H1 (cell line): ENCODE results near the gene BAZ2B. TPM values are rescaled to one million over a fixed set of nuclear protein-coding genes. Genes with fewer than 3 reads are reported as not detected.

Experiments used
- CTCF ChIA-PET: fragments of 300-600 bp; sonication (Branson Sonifier 250); formaldehyde crosslinking; loops from one replicate; lab custom pipeline; 2021; ENCODE audit not compliant: partially characterized antibody; lab: Charles Lee
- POLR2A ChIA-PET: fragments of 300-600 bp; sonication (Branson Sonifier 250); formaldehyde crosslinking; loops from one replicate; lab custom pipeline; 2021; ENCODE audit warnings: inconsistent platforms; ENCODE audit not compliant: partially characterized antibody; lab: Charles Lee
- DNase-seq, 2 experiments: peaks; one replicate each; pipeline versions ENCODE4 v3.0.0 to v3.0.0-alpha.2; 2010 to 2022; ENCODE audit warnings: low spot score in 2 of 2, low read depth in 1 of 2, mixed read lengths in 1 of 2
- FAIRE-seq: peaks from 2 replicates; lab custom pipeline; 2011; peaks lifted over from hg19 to GRCh38; lab: Jason Lieb, UNC
- H2AFZ ChIP-seq: 2 replicates; pipeline ENCODE4 v1.8.1; 2012; ENCODE audit warnings: low read length, inconsistent platforms
- H2AK5ac ChIP-seq: 2 replicates; pipeline ENCODE4 v1.6.1; 2013; ENCODE audit warnings: low read depth, low read length
- H2BK120ac ChIP-seq: replicated peaks from 2 replicates; pipeline ENCODE3; 2013; ENCODE audit warnings: low read depth, low read length, inconsistent platforms
- H2BK12ac ChIP-seq: 2 replicates; pipeline ENCODE4 v1.6.1; 2013; ENCODE audit warnings: low read depth, low read length
- H2BK15ac ChIP-seq: 2 replicates; pipeline ENCODE4 v1.6.1; 2013; ENCODE audit warnings: low read length
- H2BK20ac ChIP-seq: 2 replicates; pipeline ENCODE4 v1.6.1; 2013; ENCODE audit warnings: low read length
- H2BK5ac ChIP-seq: 2 replicates; pipeline ENCODE4 v1.6.1; 2013; ENCODE audit warnings: low read depth, low read length
- H3K14ac ChIP-seq: 2 replicates; pipeline ENCODE4 v1.6.1; 2013; ENCODE audit warnings: inconsistent platforms; ENCODE audit not compliant: insufficient read length
- H3K18ac ChIP-seq: 2 replicates; pipeline ENCODE4 v1.6.1; 2013; ENCODE audit warnings: low read length; ENCODE audit errors: extremely low read depth
- H3K23ac ChIP-seq: 2 replicates; pipeline ENCODE4 v1.6.1; 2013; ENCODE audit warnings: inconsistent platforms; ENCODE audit not compliant: insufficient read length
- H3K23me2 ChIP-seq: 2 replicates; pipeline ENCODE4 v1.6.1; 2013; ENCODE audit warnings: low read depth, low read length
- H3K27ac ChIP-seq: 2 replicates; pipeline ENCODE4 v1.6.1; 2011; ENCODE audit warnings: low read depth, low read length, inconsistent platforms
- H3K27me3 ChIP-seq, 4 experiments: replicated peaks in 1 of 4; 1 replicate in 1 of 4; 2 replicates in 3 of 4; pipeline versions ENCODE4 v1.6.1 to v1.8.1; 2011 to 2013; ENCODE audit warnings: low read length in 3 of 4, mild to moderate bottlenecking in 3 of 4, inconsistent platforms in 2 of 4, mixed read lengths in 2 of 4, moderate library complexity in 1 of 4; ENCODE audit not compliant: control insufficient read depth in 3 of 4, insufficient read depth in 3 of 4; ENCODE audit errors: extremely low read depth in 1 of 4
- H3K36me3 ChIP-seq, 4 experiments: 2 replicates each; pipeline versions ENCODE4 v1.6.1 to v1.8.1; 2011 to 2013; ENCODE audit warnings: mild to moderate bottlenecking in 4 of 4, low read length in 3 of 4, moderate library complexity in 2 of 4, control low read depth in 1 of 4, inconsistent platforms in 1 of 4; ENCODE audit not compliant: insufficient read depth in 4 of 4, control insufficient read depth in 2 of 4
- H3K4ac ChIP-seq: replicated peaks from 2 replicates; pipeline ENCODE3; 2013; ENCODE audit warnings: low read length, low read depth, mixed read lengths, inconsistent platforms; ENCODE audit not compliant: insufficient read length
- H3K4me1 ChIP-seq, 4 experiments: replicated peaks in 1 of 4; 1 replicate in 1 of 4; 2 replicates in 3 of 4; pipeline versions ENCODE4 v1.6.1 to v1.8.1; 2011 to 2013; ENCODE audit warnings: low read length in 3 of 4, inconsistent platforms in 2 of 4, mixed read lengths in 1 of 4; ENCODE audit not compliant: insufficient read depth in 4 of 4, control insufficient read depth in 3 of 4
- H3K4me2 ChIP-seq, 2 experiments: 2 replicates each; pipeline versions ENCODE4 v1.6.1 to v1.8.1; 2011 to 2013; ENCODE audit warnings: low read depth in 2 of 2, low read length in 2 of 2, control low read depth in 1 of 2, inconsistent platforms in 1 of 2, mild to moderate bottlenecking in 1 of 2; ENCODE audit not compliant: insufficient read depth in 1 of 2
- H3K4me3 ChIP-seq, 4 experiments: fragments of 200-600, 300-600 bp in 1 of 4; sonication (generic), shearing (Covaris generic), sonication (Bioruptor Twin) in 1 of 4; 2 replicates each; pipeline versions ENCODE4 v1.5.1 to v1.8.1; 2011 to 2016; ENCODE audit warnings: low read length in 4 of 4, low read depth in 3 of 4, control low read depth in 2 of 4, inconsistent platforms in 2 of 4, mild to moderate bottlenecking in 2 of 4, mixed read lengths in 1 of 4, moderate library complexity in 1 of 4; ENCODE audit not compliant: insufficient read depth in 2 of 4; ENCODE audit errors: extremely low read depth in 1 of 4
- H3K56ac ChIP-seq: replicated peaks from 2 replicates; pipeline ENCODE3; 2013; ENCODE audit warnings: low read depth, mild to moderate bottlenecking, mixed read lengths, low read length, inconsistent platforms; ENCODE audit not compliant: insufficient read length
- H3K79me1 ChIP-seq: 2 replicates; pipeline ENCODE4 v1.6.1; 2013; ENCODE audit warnings: low read depth, low read length, control low read depth
- H3K79me2 ChIP-seq, 2 experiments: 2 replicates each; pipeline versions ENCODE4 v1.6.1 to v1.8.1; 2012 to 2013; ENCODE audit warnings: low read length in 2 of 2, mild to moderate bottlenecking in 2 of 2, inconsistent platforms in 1 of 2; ENCODE audit not compliant: insufficient read depth in 2 of 2, control insufficient read depth in 1 of 2
- H3K9ac ChIP-seq, 4 experiments: replicated peaks in 1 of 4; 1 replicate in 1 of 4; 2 replicates in 3 of 4; pipeline versions ENCODE4 v1.6.1 to v1.8.1; 2011 to 2013; ENCODE audit warnings: low read depth in 3 of 4, low read length in 3 of 4, control low read depth in 2 of 4, mild to moderate bottlenecking in 2 of 4, moderate library complexity in 2 of 4, inconsistent platforms in 1 of 4; ENCODE audit errors: extremely low read depth in 1 of 4
- H3K9me3 ChIP-seq, 2 experiments: 2 replicates each; pipeline versions ENCODE4 v1.6.1 to v1.8.1; 2012 to 2013; ENCODE audit warnings: mild to moderate bottlenecking in 2 of 2, moderate library complexity in 2 of 2, control low read depth in 1 of 2, inconsistent platforms in 1 of 2, low read depth in 1 of 2, low read length in 1 of 2, mixed read lengths in 1 of 2; ENCODE audit not compliant: insufficient read depth in 2 of 2
- H4K20me1 ChIP-seq, 2 experiments: replicated peaks in 1 of 2; 2 replicates each; pipeline versions ENCODE3 to v1.8.1; 2011 to 2013; ENCODE audit warnings: inconsistent platforms in 2 of 2, low read length in 2 of 2, mild to moderate bottlenecking in 1 of 2; ENCODE audit not compliant: insufficient read depth in 2 of 2, control insufficient read depth in 1 of 2
- H4K5ac ChIP-seq: 2 replicates; pipeline ENCODE4 v1.6.1; 2013; ENCODE audit warnings: low read length, low read depth, mixed read lengths, inconsistent platforms; ENCODE audit not compliant: insufficient read length
- H4K8ac ChIP-seq: 2 replicates; pipeline ENCODE4 v1.8.0; 2013; ENCODE audit warnings: mild to moderate bottlenecking, moderate library complexity, low read length, inconsistent platforms; ENCODE audit not compliant: insufficient read depth; ENCODE audit errors: extremely low read depth
- H4K91ac ChIP-seq: replicated peaks from 2 replicates; pipeline ENCODE3; 2013; ENCODE audit warnings: low read length, mixed read lengths, inconsistent platforms; ENCODE audit not compliant: insufficient read length
- BCL11A ChIP-seq, 2 experiments: IDR thresholded peaks; one replicate each; pipeline ENCODE4 v1.6.1; 2011; ENCODE audit warnings: low read depth in 2 of 2, low read length in 2 of 2, mild to moderate bottlenecking in 2 of 2
- CBX5 ChIP-seq: fragments of 300-800, 300-1000 bp; sonication (generic); IDR thresholded peaks from 2 replicates; pipeline ENCODE4 v1.7.1; 2016; ENCODE audit warnings: antibody characterized with exemption, low read length, low read depth
- E2F6 ChIP-seq: IDR thresholded peaks from 2 replicates; pipeline ENCODE4 v1.6.1; 2012; ENCODE audit warnings: inconsistent platforms
- FOSL1 ChIP-seq: IDR thresholded peaks from 2 replicates; pipeline ENCODE4 v1.6.1; 2011; ENCODE audit warnings: mild to moderate bottlenecking, low read depth, low read length, moderate library complexity; ENCODE audit not compliant: insufficient read depth
- GABPA ChIP-seq: IDR thresholded peaks from 2 replicates; pipeline ENCODE4 v1.6.1; 2011; ENCODE audit warnings: mild to moderate bottlenecking, low read length, moderate library complexity, borderline replicate concordance; ENCODE audit not compliant: insufficient read depth
- GTF2F1 ChIP-seq: IDR thresholded peaks from 2 replicates; pipeline ENCODE4 v1.6.1; 2012; ENCODE audit warnings: low read depth, low read length, improper control_type of control experiment, borderline replicate concordance
- POLR2A ChIP-seq, 2 experiments: IDR thresholded peaks; 1 replicate in 1 of 2; 2 replicates in 1 of 2; pipeline ENCODE4 v1.6.1; 2011; ENCODE audit warnings: low read depth in 2 of 2, low read length in 2 of 2, mild to moderate bottlenecking in 2 of 2; ENCODE audit errors: control extremely low read depth in 1 of 2
- SIRT6 ChIP-seq: IDR thresholded peaks from one replicate; pipeline ENCODE4 v1.7.1; 2012; ENCODE audit warnings: low read length, inconsistent platforms
- SIX5 ChIP-seq: IDR thresholded peaks from 2 replicates; pipeline ENCODE4 v1.6.1; 2011; ENCODE audit warnings: mild to moderate bottlenecking, low read depth, low read length
- SP2 ChIP-seq: IDR thresholded peaks from 2 replicates; pipeline ENCODE4 v1.6.1; 2012; ENCODE audit warnings: mild to moderate bottlenecking, low read length, inconsistent platforms
- TAF1 ChIP-seq: IDR thresholded peaks from 2 replicates; pipeline ENCODE4 v1.6.1; 2011; ENCODE audit warnings: mild to moderate bottlenecking, low read depth, low read length
- TBP ChIP-seq: IDR thresholded peaks from 2 replicates; pipeline ENCODE4 v1.6.1; 2011; ENCODE audit warnings: low read depth, low read length, improper control_type of control experiment
- polyA plus RNA-seq, 7 experiments: library from polyadenylated mRNA; depleted of rRNA in 3 of 7; stranded (reverse) in 5 of 7; unstranded in 2 of 7; fragments of >200 nt in 5 of 7; fragments of 200-250 nt in 2 of 7; gene quantifications; 1 replicate in 5 of 7; 2 replicates in 1 of 7; 4 replicates in 1 of 7; pipeline versions ENCODE4 v1.2.1 to v1.2.3, GENCODE V29; 2011 to 2013; ENCODE audit warnings: missing spikeins in 2 of 7, mixed read lengths in 2 of 7
- total RNA-seq: library from RNA; stranded (reverse); fragmentation: NEBNext Ultra II Directional; extraction: Animal tissue kit (Norgen Biotek cat#: 25700); gene quantifications from 2 replicates; pipeline ENCODE4 v1.2.1, GENCODE V29; 2021
- TF ChIP-seq, protein P1 (sequence below), 3 experiments: IDR thresholded peaks; 1 replicate in 2 of 3; 2 replicates in 1 of 3; pipeline versions ENCODE4 v1.5.1 to v1.6.1; 2011; ENCODE audit warnings: low read length in 3 of 3, mild to moderate bottlenecking in 3 of 3, inconsistent platforms in 2 of 3, low read depth in 1 of 3, moderate library complexity in 1 of 3; ENCODE audit not compliant: insufficient read depth in 1 of 3; ENCODE audit errors: control extremely low read depth in 1 of 3

The BAZ2B gene
- total and polyA plus RNA-seq, 2 of the 8 experiments (the other 6 are each of a cell fraction or from before 2014, with no cell fraction given), result 15.2 to 46.3 TPM

- Histone ChIP-seq H2AK5ac (no peak overlapping the region), H3K18ac (no peak overlapping the region), H2AFZ (no peak overlapping the region), H3K23ac (no peak overlapping the region), H3K9me3 (peaks cover 8 to 9% of the 10 kb centered on the region in 2 experiments; a peak in 1 of 4 replicates), H4K91ac (no peak overlapping the region), H3K4me3 (no peak overlapping the region), H4K8ac (no peak overlapping the region), H3K79me1 (no peaks in the 10 kb centered on the region; the same call in 1 of the 2 replicates), H3K4me2 (no peak overlapping the region), H4K5ac (no peak overlapping the region), H3K27me3 (no peaks in the 10 kb centered on the region), H2BK20ac (no peak overlapping the region), H3K4me1 (0 out of 7 replicates have a peak, but pooled peaks cover 0 to 2% (median 0%) of the 10 kb centered on the region in 4 experiments), H4K20me1 (no peaks in the 10 kb centered on the region), H3K9ac (no peak overlapping the region), H2BK15ac (no peak overlapping the region), H3K56ac (no peak overlapping the region), H2BK12ac (no peak overlapping the region), H3K27ac (no peak overlapping the region), H2BK120ac (no peak overlapping the region), H3K23me2 (no peaks in the 10 kb centered on the region; the same call in 1 of the 2 replicates), H3K14ac (no peak overlapping the region), H3K36me3 (peaks cover 0 to 3% (median 1%) of the 10 kb centered on the region in 4 experiments; a peak in 2 of 8 replicates), H3K4ac (no peak overlapping the region), H3K79me2 (peaks cover 0 to 88% of the 10 kb centered on the region in 2 experiments; a peak in 3 of 4 replicates), H2BK5ac (no peak overlapping the region)
- POLR2A ChIA-PET, result no interaction called here
- CTCF ChIA-PET, result no interaction called here
- FAIRE-seq (no peak), DNase-seq (no peak)
- TF ChIP-seq FOSL1 (no peak), SIRT6 (no peak), GABPA (no peak), BCL11A (IDR thresholded peaks at IDR 0.05; ENCODE audit: low read depth in 2 of 2, low read length in 2 of 2) (no peak), POLR2A (IDR thresholded peaks at IDR 0.05; ENCODE audit: control extremely low read depth in 1 of 2, low read depth in 2 of 2, low read length in 2 of 2) (no peak), CBX5 (no peak), SP2 (no peak), SIX5 (no peak), TAF1 (no peak), E2F6 (no peak), TBP (no peak), GTF2F1 (no peak)
- TF ChIP-seq, protein P1, sequence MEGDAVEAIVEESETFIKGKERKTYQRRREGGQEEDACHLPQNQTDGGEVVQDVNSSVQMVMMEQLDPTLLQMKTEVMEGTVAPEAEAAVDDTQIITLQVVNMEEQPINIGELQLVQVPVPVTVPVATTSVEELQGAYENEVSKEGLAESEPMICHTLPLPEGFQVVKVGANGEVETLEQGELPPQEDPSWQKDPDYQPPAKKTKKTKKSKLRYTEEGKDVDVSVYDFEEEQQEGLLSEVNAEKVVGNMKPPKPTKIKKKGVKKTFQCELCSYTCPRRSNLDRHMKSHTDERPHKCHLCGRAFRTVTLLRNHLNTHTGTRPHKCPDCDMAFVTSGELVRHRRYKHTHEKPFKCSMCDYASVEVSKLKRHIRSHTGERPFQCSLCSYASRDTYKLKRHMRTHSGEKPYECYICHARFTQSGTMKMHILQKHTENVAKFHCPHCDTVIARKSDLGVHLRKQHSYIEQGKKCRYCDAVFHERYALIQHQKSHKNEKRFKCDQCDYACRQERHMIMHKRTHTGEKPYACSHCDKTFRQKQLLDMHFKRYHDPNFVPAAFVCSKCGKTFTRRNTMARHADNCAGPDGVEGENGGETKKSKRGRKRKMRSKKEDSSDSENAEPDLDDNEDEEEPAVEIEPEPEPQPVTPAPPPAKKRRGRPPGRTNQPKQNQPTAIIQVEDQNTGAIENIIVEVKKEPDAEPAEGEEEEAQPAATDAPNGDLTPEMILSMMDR (IDR thresholded peaks at IDR 0.05; ENCODE audit: control extremely low read depth in 1 of 3, insufficient read depth in 1 of 3, low read depth in 1 of 3, low read length in 3 of 3), result no peak
Observed at GRCh38 chr2:159572459-159572858, 43.9 kb downstream of the BAZ2B start.
